K562 treated with DMSO at 1 percent for 12 hours (cell line): Measurements from ENCODE around the gene WT1. TPM values are rescaled to one million over a fixed set of nuclear protein-coding genes. Genes with fewer than 3 reads are reported as not detected.

Source experiments
- total RNA-seq: library from RNA; unstranded; fragments of 300-600 nt; gene quantifications from 2 replicates; pipeline ENCODE4 v1.2.3, GENCODE V29; 2022; ENCODE audit not compliant: insufficient read depth

The WT1 gene
- total RNA-seq = 12.5 and 23.1 TPM in 2 replicates

GRCh38 chr11:32435511-32435941 is at the start of gene WT1:
TSS of gene WT1 (minus strand) at chr11:32435539.

Other genes with a start within 250 kb of the WT1 start
- gene EIF3M, start 148.3 kb upstream of the WT1 start, total RNA-seq = 380 and 383 TPM in 2 replicates